Astrocyte of the spinal cord (primary cell): ENCODE data around the gene YIPF2.

Experiments
- DNase-seq: peaks from one replicate; pipeline ENCODE4 v3.0.0; 2011; ENCODE audit warnings: low read depth, low spot score
- H3K4me3 ChIP-seq: 2 replicates; pipeline ENCODE4 v1.5.1; 2011; ENCODE audit warnings: low read depth, mild to moderate bottlenecking, low read length, moderate library complexity
- CTCF ChIP-seq: IDR thresholded peaks from 2 replicates; pipeline ENCODE4 v1.5.1; 2012; ENCODE audit warnings: low read depth, mild to moderate bottlenecking, low read length, inconsistent platforms
- in situ Hi-C: cut with HindIII; loops from 2 replicates; pipeline ENCODE4 v1.10.0; 2017; ENCODE audit warnings: low sequenced_read_pairs

YIPF2 gene

DNA sequence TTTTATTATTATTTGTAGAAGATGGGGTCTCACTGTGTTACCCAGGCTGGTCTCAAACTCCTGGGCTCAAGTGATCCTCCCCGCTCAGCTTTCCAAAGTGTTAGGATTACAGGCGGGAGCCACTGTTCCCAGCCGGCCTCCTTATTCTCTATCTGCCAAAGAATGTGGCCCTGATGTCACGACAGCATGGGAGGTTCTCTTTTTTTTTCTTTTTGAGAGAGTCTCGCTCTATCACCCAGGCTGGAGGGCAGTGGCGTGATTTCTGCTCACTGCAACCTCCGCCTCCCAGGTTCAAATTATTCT is 33.6 kb downstream of the YIPF2 start:
- in situ Hi-C loops: no loop called here
- no peak overlapping the region for H3K4me3 ChIP-seq
- no peak for DNase-seq
- TF ChIP-seq CTCF: no peak

DNA sequence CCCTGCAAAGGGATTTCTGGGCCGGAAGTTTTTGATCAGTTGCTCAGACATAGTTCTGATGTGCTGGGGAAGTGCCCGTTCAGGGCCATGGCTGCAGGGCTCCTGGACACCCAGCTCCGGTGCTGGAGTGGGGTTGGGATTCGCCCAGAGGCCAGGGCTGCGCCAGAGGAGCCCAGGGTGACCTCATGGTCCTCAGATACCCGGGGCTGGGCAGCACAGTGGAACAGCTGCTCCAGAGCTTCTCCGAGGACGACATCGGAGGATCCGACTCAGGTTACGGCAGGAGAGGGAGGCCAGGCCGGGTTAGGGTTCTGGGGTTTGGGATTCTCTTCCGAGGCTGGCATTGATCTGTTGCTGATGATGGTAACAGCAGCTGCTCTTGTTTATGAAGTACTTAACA is 36.2 kb downstream of the YIPF2 start:
- TF ChIP-seq CTCF: no peak
- in situ Hi-C loops: no loop called here
- DNase-seq: no peak
- no peak overlapping the region for H3K4me3 ChIP-seq

DNA sequence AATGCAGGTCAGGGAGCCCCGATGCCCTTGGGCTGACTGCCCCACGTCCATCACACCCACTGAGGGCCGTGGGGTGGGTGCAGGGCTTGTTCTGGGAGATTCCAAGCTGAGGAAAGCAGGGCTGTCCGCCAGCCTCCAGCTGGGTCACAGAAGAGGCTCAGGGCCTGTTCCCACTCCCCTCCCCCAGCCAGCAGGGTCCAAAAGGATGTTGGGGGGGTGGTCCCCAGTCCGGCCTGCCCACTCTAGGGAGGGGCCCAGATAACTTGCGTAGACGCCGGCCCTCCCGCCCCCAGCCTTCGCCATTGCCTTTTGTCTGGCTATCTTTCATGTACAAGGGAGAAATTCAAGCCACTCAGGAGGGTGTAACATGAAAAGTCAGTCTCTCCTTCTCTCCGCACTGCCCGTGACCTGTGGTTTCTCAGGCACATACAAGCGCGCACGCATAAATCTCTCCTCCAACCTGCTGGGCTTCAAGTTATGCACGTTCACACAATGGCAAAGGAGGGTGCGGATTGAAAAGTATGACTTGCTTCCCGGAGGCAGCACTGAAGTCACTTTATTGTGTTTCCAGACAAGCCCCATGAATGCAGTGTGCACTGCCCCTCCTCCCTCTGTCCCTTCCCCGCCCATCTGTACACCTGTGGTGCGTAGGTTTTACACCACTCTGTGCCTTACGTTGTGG is 36.9 kb downstream of the YIPF2 start:
- no peak for DNase-seq
- in situ Hi-C loops: no loop called here
- TF ChIP-seq CTCF: no peak
- no peak overlapping the region for H3K4me3 ChIP-seq

DNA sequence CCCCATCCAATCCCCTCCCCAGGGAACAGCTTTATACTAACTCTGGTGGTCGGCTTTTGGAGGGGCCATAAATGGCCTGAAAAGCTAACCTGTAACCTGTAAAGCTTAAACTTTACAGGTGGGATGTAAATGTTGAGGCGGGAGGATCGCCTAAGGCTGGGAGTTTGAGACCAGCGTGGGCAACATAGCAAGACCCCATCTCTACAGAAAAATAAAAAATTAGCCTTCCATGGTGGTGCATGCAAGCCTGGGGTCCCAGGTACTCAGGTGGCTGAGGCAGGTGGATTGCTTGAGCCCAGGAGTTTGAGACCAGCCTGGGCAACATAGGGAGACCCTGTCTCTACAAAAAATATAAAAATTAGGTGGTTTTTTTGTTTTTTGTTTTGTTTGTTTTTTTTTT is 38.6 kb downstream of the YIPF2 start:
- in situ Hi-C loops: no loop called here
- no peak overlapping the region for H3K4me3 ChIP-seq
- DNase-seq: no peak
- TF ChIP-seq CTCF: no peak

- TF ChIP-seq CTCF: no peak
- in situ Hi-C loops: no loop called here
- H3K4me3 ChIP-seq: no peak overlapping the region
- DNase-seq: no peak
Observed at GRCh38 chr19:10888421-10888866, 40.0 kb downstream of the YIPF2 start.

GRCh38 chr19:10887616-10888367 is 40.6 kb downstream of the YIPF2 start:
- DNase-seq: no peak
- no peak for TF ChIP-seq CTCF
- H3K4me3 ChIP-seq: no peak overlapping the region
- in situ Hi-C loops: no loop called here
